Cerebellar cortex (tissue), 1 donor: Measurements from ENCODE around the gene PIEZO2.
"Not testable (repeated sequence)": the region's sequence is repeated elsewhere in the genome, so short reads cannot be mapped to it uniquely, and the experiment has no call there.

Experiments used
- DNase-seq: peaks from one replicate; pipeline ENCODE4 v3.0.0-alpha.2; 2015; ENCODE audit warnings: low spot score

PIEZO2 gene

GRCh38 chr18:11148680-11149440 is 509 bp downstream of the PIEZO2 start:
- DNase-seq: no peak

DNA sequence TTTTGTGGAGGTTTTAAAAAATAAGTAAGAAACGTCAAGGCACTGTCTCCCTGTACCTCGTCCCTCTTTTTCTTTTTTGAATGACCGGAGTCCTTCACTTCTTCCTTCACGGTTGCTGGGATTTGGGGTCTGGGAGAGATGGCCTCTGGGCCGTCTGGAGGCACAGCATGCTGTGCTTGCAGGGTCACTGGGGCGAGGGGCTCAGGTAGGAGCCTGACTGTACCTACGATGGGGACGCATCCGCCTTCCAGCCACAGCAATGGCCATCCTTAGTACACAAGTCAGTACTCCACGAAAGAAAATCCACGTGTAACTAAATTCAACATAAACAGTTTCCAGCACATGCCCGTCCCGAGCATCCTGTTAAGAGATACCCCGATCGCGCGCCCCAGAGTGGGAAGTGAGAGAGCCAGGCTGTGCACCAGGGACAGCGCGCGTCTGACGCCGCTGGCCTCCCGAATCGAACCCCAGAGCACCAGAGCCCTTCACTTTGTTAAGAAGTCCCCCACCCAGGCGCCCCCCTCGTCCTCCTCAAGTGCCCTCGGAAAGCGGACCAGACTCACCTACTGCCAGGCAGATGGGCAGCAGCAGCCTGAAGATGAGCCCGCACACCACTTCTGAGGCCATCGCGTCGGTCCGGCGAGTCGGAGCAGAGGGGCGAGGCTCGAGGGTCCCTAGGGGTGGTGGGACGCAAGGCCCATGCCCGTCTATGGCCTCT is 1.2 kb downstream of the PIEZO2 start:
- no peak for DNase-seq

- DNase-seq: no peak
Observed at GRCh38 chr18:11147371-11147951, 1.9 kb downstream of the PIEZO2 start.

DNA sequence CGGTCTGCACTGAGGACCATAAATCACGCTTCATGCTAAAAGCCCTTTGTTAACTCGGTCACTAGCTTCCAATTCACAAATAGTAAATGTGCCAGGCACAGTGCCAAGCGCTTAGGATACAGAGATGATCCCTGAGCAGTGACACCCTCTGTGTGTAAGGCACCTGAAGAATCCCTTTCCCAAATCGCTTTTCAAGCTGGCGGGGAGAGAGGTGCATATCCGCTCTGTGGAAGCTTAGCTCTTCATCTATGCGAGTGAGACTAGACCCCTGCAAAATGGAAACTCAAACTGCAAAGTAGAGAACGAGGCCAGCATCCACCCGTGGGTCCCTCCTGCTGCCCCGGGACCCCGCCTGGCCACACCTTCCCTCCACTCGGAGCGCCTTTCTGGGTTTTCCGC is 2.4 kb downstream of the PIEZO2 start:
- DNase-seq: no peak

DNA sequence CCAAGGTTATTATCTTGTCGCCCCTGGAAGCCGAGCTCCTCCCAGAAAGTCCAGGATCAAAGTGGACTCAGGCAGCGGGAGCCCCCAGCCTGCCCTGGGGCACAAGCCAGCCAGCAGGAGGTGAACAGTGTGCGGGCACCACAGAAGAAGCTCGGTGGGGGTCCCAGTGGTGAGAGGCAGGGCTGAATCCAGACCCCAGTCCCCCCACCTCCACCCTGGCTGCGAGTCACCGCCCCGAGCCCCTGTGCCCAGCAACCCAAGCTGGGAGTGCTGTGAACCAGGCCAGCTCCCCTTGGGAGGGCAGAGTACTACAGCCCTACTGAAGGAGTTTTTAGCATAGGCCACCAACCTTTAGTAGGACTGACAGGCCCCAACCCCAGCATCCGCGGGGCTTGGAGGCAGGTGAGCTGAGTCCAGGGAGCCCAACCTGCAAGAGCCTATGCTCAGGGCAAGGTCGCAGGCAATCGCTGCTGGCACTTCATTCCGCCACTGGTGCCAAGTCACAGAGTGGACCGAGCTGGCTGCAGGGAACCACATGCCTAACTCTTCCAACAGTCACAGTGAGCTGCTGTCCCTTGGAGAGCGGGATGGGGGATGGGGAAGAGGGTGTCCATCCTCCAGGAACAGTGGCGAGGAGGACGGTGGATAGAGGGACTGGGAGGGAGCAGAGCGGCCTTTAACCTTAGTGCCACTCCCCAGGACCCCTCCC is 3.0 kb downstream of the PIEZO2 start:
- DNase-seq: no peak

- no peak for DNase-seq
Observed at GRCh38 chr18:11145413-11146191, 3.8 kb downstream of the PIEZO2 start.

DNA sequence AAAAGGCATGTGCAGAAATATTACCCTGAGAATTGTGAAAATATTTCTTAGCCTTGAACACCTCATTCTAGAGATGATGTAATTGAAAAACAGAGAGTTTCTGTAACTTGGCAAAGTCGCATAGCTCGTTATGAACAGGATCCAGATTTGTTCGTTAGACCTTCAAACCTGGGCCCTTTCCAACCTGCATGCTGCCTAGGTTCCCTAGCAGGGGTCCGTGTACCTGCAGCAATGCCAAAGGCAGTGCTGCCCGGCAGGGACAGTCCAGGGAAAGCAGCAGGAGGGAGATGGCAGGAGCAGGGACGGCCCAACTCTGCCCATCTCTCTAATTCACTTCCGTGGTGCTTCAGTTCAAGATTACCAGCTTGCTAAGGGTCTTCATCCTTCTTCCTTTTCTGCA is 12.0 kb downstream of the PIEZO2 start:
- DNase-seq: no peak

- DNase-seq: no peak
Observed at GRCh38 chr18:11136241-11136640, 13.1 kb downstream of the PIEZO2 start.

GRCh38 chr18:11134940-11135339 is 14.4 kb downstream of the PIEZO2 start:
- no peak for DNase-seq

DNA sequence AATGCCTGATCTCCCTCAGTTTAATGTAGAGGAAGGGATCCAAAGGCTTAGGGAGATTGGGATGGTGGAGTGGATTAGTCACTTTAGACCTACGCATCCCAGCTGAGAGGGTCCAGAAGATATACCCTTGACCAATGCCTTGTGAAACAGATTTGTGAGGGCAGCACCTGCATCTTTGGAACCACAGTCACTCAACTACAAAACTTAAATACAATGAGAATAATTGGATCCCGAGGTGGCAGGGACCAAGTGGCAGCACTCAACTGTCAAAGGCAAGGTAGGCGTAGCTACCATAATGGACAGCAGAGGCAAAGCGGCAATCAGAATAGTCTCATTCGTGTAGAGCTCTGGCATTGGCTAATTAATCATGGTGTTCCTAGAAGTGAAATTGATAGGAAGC is 20.3 kb downstream of the PIEZO2 start:
- not testable (repeated sequence) for DNase-seq

GRCh38 chr18:11125492-11126315 is 23.7 kb downstream of the PIEZO2 start:
- no peak for DNase-seq

- no peak for DNase-seq
Observed at GRCh38 chr18:11124054-11124453, 25.3 kb downstream of the PIEZO2 start.

- no peak for DNase-seq
Observed at GRCh38 chr18:11121443-11121849, 27.9 kb downstream of the PIEZO2 start.

GRCh38 chr18:11119959-11120587 is 29.3 kb downstream of the PIEZO2 start:
- DNase-seq: no peak

- no peak for DNase-seq
Observed at GRCh38 chr18:11119550-11119949, 29.8 kb downstream of the PIEZO2 start.

- no peak for DNase-seq
Observed at GRCh38 chr18:11118051-11118766, 31.2 kb downstream of the PIEZO2 start.

DNA sequence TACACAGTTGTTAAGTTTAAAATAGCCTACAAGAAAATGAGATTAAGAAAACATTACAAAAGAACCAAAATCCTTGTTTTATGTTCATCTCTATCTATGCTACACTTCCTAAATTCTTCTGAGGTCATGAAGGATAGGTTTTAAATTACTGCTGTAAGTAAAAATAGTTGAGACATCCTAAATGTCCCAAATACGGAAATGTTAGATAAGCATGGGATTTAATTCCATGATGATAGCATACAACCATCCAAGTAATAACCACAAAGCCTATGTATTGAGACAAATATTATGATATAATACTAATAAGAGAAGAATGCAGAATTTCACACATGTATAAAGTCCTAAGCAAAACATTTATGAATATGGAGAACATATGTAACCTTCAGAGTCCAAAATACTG is 34.1 kb downstream of the PIEZO2 start:
- no peak for DNase-seq

- no peak for DNase-seq
Observed at GRCh38 chr18:11114653-11115052, 34.7 kb downstream of the PIEZO2 start.

DNA sequence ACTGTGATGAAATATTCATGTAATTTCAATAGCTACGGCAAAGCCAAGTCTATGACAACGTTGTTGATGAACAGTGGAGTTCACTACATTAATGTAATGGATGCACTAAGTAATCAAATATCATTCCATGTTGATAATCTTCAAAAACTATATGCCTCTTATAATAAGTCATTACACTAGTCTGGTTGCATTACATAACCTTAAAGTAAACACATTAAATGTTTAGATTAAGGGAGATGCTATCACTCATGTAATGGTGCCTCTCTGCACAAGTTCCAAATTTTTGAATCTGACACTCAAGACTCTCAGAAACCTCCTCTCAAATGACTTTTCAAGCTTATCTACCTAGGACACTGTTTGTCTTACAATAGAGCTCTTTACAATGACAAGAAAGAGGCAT is 35.4 kb downstream of the PIEZO2 start:
- no peak for DNase-seq

DNA sequence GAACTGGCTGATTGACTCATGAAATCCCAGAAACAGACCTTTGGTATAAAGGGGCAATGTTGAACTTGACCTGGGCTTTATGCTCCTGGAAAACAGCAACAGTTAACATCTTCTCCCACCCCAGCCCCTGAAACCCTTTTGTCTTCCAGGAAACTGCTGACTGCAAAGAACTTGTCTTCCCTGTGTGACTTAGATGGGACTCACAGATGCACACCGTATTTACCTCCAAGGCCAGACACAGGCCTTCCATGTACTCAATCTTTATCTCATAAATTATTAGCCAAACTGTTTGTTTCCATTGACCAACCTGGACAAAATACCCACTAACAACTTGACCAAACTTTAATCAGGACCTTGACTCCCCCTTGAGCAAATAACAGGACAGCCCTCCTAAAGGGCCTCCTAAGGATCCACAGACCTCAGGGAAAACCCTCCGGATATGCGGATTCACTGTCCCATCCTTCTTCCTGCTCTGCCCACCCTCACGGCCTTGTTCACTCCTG is 36.3 kb downstream of the PIEZO2 start:
- no peak for DNase-seq
